ENCODE data around the gene ADI1. TPM values are rescaled to one million over a fixed set of nuclear protein-coding genes. Genes with fewer than 3 reads are reported as not detected.

ADI1 gene
- total RNA-seq, 4 donors from 2014 or later: 40.2 to 98.6 (median 92.3) TPM

DNA sequence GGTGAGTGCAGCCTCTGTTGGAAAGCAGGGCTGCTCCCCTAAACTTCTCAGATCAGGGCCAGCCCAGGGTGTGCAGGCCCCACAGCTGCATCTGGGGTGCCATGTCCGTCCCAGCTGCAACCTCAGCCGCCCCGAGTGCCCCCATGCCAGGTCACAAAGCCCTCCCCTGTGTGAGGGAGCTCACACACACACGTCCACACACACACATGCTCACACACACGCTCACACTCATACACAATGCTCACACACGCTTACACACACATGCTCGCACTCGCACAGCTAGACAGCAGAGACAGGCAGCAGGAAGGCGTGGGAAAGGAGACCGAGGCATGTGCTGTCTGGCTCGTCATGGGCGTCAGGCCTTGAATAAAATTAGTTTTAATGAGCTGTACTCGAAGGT is 55.4 kb downstream of the ADI1 start:
- DNase-seq (peak in 1 of 2 donors; percentile 12), ATAC-seq (no peak)
- Histone ChIP-seq H3K27ac (peak overlapping the region in 1 of 4 donors; percentile 89), H3K4me1 (peaks cover 31 to 46% of the 10 kb centered on the region in 2 donors), H3K9me3 (no peaks in the 10 kb centered on the region), H3K4me3 (no peak overlapping the region), H3K27me3 (no peaks in the 10 kb centered on the region), H3K36me3 (peaks cover 0 to 20% of the 10 kb centered on the region in 2 donors)
- in situ Hi-C loops (cut with MboI; ENCODE audit: low sequenced_read_pairs in 4 of 4): loop anchor here in 1 of 4 donors (5.0 kb wide), 1 partner anchor 42 kb away; no protein-coding TSS in a partner anchor
- TF ChIP-seq POLR2A (IDR thresholded peaks at IDR 0.05): no peak
- no peak for TF ChIP-seq CTCF (IDR thresholded peaks at IDR 0.05 in 4 of 5, conservative IDR thresholded peaks at IDR 0.05 in 1 of 5)
- intact Hi-C loops (cut with DNase I; ENCODE audit: low total_unique reads): no loop called here

DNA sequence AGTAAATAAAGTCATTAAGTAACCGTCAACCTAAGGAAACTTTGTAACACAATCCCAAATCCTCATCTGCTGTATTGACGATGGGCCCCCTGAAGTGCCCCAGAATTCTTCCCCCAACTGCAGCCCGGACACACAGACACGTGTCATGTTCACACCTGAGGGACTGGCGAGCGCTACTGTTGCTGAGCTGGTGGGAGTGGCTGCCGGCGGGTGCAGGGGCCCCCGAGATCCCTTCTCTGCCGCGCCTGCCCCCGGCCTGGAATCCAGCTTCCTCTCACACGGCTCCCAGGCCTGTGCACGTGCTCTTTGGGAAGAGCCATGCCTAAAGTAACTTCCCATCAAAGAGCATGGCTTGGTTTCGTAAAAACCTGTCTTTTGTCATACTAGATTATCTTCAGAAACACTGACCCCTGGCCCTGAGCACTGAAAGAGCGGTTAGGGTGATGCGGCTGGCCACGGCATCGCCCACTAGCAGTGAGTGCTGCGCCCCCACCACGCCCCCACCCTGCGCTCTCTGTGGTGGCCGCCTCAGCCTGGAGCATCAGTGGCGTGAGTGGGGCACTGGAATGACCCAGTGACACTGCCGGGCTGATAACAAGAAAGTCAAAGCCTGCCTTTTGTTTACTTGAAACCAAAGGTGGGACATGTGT is 56.0 kb downstream of the ADI1 start:
- Histone ChIP-seq H3K27me3 (no peaks in the 10 kb centered on the region), H3K4me3 (no peak overlapping the region), H3K9me3 (no peaks in the 10 kb centered on the region), H3K27ac (no peak overlapping the region), H3K36me3 (peaks cover 0 to 17% of the 10 kb centered on the region in 2 donors), H3K4me1 (peaks cover 31 to 48% of the 10 kb centered on the region in 2 donors)
- DNase-seq: peak in 1 of 2 donors; percentile 10
- intact Hi-C loops (cut with DNase I; ENCODE audit: low total_unique reads) (no loop called here), in situ Hi-C loops (cut with MboI; ENCODE audit: low sequenced_read_pairs in 4 of 4) (loop anchor here in 1 of 4 donors (5.0 kb wide), 1 partner anchor 41 kb away; no protein-coding TSS in a partner anchor)
- no peak for TF ChIP-seq POLR2A (IDR thresholded peaks at IDR 0.05)
- no peak for TF ChIP-seq CTCF (IDR thresholded peaks at IDR 0.05 in 4 of 5, conservative IDR thresholded peaks at IDR 0.05 in 1 of 5)
- no peak for ATAC-seq

GRCh38 chr2:3462493-3463104 is 56.7 kb downstream of the ADI1 start:
- in situ Hi-C loops (cut with MboI; ENCODE audit: low sequenced_read_pairs in 4 of 4) (loop anchor here in 1 of 4 donors (5.0 kb wide), 1 partner anchor 40 kb away; no protein-coding TSS in a partner anchor), intact Hi-C loops (cut with DNase I; ENCODE audit: low total_unique reads) (loop anchor here (1.0 kb wide), 1 partner anchor 38 kb away; no protein-coding TSS in a partner anchor)
- peak in 1 of 2 donors; percentile 11 for DNase-seq
- no peak for ATAC-seq
- H3K4me3 ChIP-seq: no peak overlapping the region
- H3K4me1 ChIP-seq: peaks cover 31 to 48% of the 10 kb centered on the region in 2 donors
- H3K27ac ChIP-seq: no peak overlapping the region
- H3K27me3 ChIP-seq: no peaks in the 10 kb centered on the region
- TF ChIP-seq POLR2A (IDR thresholded peaks at IDR 0.05): no peak
- TF ChIP-seq CTCF (IDR thresholded peaks at IDR 0.05 in 4 of 5, conservative IDR thresholded peaks at IDR 0.05 in 1 of 5): no peak
- no peaks in the 10 kb centered on the region for H3K9me3 ChIP-seq
- H3K36me3 ChIP-seq: peaks cover 0 to 17% of the 10 kb centered on the region in 2 donors

DNA sequence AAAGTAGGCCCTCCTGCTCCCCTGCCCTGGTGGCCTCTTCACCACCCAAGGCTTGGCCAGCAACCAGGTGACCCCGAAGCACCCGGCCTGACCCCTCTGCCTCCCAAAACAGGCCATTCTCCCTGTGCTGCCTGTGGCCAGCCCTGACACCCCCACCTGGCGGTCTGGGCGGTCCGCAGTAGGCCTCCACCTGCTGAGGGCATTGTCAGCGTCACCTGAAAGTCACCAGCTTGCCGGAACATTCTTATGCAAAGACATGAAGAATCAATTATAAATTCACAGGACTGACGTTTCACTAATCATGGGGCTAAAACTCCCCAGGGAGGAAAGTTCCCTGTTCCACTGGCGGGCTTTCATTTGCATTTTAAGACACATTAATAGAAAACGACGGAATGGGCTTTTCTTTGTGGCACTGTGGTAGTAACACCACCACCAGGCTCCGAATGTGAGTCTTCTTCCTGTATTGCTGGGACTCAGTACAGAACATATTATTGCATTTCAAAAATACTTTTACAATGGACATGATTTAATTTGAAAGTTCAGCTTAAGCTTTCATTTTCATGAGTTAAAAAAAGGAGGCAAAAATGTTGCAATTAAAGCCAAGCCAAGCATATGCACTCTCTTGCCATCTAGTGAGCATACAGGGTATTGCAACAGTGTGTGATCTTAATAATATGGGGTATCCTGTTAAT is 57.4 kb downstream of the ADI1 start:
- no peaks in the 10 kb centered on the region for H3K9me3 ChIP-seq
- in situ Hi-C loops (cut with MboI; ENCODE audit: low sequenced_read_pairs in 4 of 4): loop anchor here in 1 of 4 donors (5.0 kb wide), 1 partner anchor 40 kb away; no protein-coding TSS in a partner anchor
- H3K4me1 ChIP-seq: peaks cover 31 to 48% of the 10 kb centered on the region in 2 donors
- H3K27me3 ChIP-seq: no peaks in the 10 kb centered on the region
- TF ChIP-seq POLR2A (IDR thresholded peaks at IDR 0.05) (no peak), CTCF (IDR thresholded peaks at IDR 0.05 in 4 of 5, conservative IDR thresholded peaks at IDR 0.05 in 1 of 5) (peak; percentile 55 to 98 (median 79))
- peaks cover 0 to 18% of the 10 kb centered on the region in 2 donors for H3K36me3 ChIP-seq
- ATAC-seq (no peak), DNase-seq (peak in 1 of 2 donors; percentile 17)
- no peak overlapping the region for H3K4me3 ChIP-seq
- peak overlapping the region in 3 of 4 donors; percentile 75 to 86 (median 79) for H3K27ac ChIP-seq
- intact Hi-C loops (cut with DNase I; ENCODE audit: low total_unique reads): loop anchor here (1.0 kb wide), 1 partner anchor 38 kb away; no protein-coding TSS in a partner anchor
